Fibroblast of the conjunctiva (primary cell): ENCODE measurements around the gene JAZF1.

Experiments used
- DNase-seq: peaks from one replicate; pipeline ENCODE4 v3.0.0-alpha.2; 2010; ENCODE audit warnings: low read depth

Gene JAZF1

GRCh38 chr7:28075674-28076358 lies 104.8 kb downstream of the JAZF1 start:
- DNase-seq: no peak

DNA sequence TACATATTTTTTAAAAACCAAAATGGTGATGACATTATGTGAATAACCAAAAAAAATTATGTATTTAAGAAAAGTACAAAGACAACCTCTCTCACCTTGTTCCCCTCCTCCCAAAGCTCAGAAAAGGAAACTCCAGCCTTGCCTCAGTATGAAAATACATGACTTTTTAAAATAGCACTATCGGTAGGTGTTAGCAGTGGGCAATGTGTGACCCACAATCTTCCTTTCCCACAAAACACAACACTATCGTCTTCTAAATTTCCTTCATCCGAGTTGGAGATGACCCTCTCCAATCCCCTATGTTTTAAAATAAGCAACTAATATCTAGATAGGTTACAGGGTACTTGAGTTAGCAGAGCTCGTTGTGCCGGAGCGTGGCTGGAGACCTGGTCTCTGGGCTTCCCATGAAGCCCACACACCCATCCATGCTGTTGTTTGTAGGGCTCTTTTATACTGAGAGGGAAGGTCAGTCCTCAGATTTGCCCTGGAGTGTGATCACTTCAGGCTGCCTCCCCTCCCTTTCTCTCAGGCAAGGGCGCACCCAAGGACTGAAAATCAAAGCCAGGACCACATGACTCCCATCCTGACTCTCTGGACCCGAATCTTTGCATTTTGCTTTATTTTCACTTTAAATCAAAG lies 107.6 kb downstream of the JAZF1 start:
- no peak for DNase-seq

- no peak for DNase-seq
These were observed 109.0 kb downstream of the JAZF1 start for GRCh38 chr7:28071570-28071969.

DNA sequence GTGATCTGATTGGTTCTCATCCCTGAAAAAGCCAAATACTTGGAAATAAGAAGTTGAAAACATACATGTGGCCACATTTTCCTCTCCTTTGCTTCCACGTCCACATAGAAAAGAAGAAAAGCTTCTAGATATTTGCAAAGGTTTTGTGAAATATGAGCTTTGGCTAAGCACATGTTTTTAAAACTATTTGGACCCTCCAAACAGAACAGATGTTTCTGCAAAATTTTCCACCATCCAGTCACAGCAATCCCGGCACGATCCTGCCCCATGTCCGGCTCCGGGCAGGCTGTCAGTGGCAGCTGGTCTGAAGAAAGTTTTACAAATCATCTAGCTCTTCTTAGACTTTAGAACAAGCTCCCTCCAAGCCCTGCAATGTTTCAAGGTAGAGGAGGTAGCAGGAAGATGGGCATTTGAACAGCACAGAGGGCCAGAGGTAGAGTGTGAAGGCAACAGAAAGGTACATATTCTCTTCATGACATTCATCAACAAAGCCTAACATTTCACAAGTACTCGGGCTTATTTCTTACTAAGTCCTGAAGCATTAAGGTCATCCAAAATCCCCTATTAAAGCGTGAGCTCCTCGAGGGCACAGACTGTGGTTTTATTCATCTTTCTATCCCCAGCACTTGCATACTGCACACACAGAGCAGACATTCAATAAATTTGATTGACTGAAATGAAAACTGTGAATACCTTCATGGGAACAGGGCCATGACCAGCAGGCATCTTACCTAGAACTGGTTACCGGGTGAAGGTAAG lies 110.1 kb downstream of the JAZF1 start:
- no peak for DNase-seq

DNA sequence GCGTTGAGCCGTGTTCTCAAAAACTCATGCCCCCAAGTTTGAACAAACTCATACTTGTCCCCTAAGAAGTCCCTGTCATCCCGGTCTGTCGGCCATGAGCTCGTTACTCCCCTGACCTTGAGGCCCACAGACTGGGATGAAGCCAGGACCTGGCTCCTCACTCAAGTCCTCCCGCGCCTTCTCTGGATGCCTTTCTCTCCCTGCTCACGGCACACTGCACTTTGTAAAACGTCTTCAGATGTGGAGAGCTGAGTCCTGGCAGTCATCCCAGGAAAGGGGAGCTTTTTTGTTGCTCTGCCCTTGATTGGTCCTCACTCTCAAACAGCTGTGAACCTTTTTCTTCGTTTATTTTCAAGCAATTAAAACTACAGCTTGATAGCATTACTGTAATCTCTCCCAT lies 110.8 kb downstream of the JAZF1 start:
- DNase-seq: peak; percentile 81

GRCh38 chr7:28069388-28069787 lies 111.2 kb downstream of the JAZF1 start:
- no peak for DNase-seq

- DNase-seq: peak; percentile 84
These were observed 111.8 kb downstream of the JAZF1 start for GRCh38 chr7:28068811-28069216.

- DNase-seq: no peak
These were observed 113.4 kb downstream of the JAZF1 start for GRCh38 chr7:28067171-28067570.

DNA sequence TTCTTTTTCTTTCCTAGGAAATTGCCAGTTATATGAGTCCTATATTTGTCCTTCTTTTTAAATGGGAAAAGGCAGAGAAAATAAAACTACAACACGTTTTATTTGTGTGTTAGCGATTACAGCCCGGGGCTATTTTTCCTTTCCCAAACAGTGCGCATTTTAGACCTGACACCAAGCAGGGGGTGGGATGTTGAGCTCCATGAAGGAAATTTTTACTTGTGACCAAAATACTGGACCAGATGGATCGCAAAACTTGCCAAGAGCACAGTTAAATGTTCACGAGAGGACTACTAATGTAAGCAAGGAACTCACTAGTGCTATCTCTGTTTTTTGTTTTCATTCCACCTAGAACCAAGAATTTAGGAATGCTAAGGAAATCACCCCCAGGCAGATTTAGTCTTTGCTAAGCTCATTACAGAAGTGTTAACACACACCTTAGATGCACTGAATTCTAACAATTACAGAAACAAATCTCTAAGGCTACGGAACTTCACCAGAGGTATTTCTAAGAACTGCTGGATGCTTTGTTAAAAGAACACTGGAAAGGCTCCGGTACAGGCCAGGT lies 114.8 kb downstream of the JAZF1 start:
- DNase-seq: no peak

GRCh38 chr7:28065308-28065707 lies 115.3 kb downstream of the JAZF1 start:
- DNase-seq: no peak

- DNase-seq: no peak
These were observed 116.2 kb downstream of the JAZF1 start for GRCh38 chr7:28064437-28064836.

DNA sequence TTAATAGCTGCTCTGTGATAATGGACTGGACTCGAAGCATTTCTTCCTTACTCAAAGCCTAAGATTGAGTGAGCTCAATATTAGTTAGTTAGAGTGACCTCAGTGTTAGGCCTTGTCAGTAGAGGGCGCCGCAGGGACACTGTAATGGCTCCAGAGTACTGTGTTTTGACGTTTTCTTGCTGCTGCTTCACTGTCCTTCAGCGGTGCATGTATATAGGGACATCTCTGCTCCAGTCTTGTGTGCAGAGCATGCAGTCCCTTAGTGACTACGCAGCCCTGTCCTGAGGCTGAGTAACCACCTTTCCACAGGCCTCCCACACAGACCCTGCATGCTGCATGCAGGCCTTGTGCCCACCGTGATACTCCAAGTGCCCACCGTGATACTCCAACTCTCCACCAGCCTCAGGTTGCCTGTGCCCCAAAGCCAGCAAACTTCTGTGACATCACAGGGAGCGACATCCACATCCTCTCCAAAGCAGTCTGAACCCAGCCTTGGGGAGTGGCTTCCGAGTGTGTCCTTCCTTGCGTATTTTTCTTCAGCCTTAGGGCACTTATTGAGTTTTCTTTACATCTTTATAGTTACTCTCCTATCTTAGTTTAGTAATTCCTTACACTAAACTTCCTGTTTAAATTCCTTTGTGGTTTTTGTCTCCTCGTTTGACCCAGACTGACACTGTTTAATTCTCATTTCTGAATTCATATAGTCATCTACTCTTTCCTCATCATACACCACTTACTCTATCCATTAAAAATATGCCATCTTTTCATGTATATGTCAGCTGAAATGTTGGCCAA lies 118.2 kb downstream of the JAZF1 start:
- no peak for DNase-seq

DNA sequence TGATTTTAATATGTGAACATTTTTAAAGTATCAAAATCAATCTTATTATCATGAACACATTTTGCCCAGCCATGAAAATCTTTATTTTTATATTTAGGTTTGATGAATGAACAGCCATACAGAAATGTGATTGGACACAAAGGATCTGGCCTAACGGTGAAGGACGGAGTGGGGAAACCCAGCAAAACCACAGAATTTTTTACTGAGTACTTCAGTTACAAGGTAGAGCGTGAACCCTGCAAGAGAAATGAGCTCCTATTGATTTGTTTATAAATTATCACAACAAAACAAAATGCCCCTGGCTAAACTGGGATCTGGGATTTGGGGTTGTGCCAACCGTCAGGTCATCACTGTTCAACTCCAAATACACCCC lies 118.8 kb downstream of the JAZF1 start:
- no peak for DNase-seq

DNA sequence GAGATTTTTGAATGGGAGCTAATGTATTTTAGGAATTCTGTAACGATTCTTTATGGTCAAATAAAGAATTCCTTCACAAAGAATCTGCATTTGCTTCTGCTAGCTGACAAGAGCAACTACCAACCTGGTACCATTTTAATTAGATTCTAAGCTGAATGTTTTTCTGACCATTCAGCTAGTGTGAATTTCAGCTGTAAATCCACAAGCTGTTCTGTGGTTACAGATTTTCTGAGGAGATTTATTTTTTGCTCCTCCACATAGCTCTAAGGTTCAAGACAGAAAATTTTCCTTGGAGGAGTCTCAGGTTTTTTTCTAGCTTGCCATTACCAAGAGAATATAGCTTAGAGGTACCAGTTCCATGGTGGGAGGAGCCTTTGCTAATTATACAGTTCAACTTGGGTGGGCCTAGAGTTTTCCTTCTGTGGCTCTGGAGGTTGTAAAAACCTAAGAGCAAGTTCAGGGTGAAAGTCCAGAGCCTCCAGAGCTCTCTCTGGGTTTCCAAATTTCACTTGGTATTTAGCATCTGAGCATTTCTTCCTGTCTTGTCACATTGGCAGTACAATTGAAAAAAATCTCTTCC lies 120.1 kb downstream of the JAZF1 start:
- no peak for DNase-seq

DNA sequence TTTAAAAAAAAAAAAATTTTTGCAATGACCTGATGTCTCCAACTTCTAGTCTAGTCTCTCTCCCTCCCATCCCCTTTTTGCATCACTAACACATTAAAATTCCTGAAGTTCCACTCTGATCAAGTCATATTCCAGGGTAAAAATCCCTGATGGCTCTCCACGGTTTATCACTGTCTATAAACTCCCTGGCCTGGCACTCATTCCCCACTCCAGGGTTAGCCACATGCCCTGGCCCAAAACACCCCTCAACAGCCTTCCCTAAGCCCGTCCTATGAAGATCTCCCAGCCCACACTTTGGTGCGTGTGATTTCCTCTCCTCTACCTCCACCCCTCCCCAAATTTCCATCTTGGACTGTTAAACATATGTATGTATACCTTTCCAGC lies 125.4 kb downstream of the JAZF1 start:
- no peak for DNase-seq

DNA sequence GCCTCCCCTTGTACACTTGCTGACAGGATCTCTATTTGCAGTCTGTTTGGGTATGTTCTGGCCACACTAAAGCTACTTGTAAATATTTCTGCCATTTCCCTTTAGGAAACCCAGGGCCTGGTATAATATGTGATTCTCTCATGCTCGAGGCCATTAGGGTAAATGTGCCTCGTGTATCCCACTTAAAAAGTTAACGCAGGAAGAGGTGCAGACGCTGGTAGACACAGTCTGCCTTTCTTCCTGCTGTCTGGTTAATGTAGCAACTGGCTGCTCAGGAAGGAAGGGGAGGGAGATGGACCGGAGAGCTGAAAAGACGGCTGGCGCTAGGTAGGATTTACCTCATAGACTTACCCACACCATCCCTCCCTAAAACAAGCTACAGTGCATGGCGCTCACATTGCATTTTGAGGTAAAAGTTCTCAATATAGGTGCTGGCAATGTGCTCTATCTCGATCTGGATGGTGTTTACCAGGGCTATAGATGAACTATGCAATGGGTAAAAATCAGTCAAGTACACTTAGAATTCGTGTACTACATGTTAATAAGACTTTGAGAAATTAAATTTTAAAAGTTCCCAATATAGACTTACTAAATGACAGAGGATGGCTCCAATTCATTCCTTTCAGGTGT lies 125.9 kb downstream of the JAZF1 start:
- DNase-seq: no peak

DNA sequence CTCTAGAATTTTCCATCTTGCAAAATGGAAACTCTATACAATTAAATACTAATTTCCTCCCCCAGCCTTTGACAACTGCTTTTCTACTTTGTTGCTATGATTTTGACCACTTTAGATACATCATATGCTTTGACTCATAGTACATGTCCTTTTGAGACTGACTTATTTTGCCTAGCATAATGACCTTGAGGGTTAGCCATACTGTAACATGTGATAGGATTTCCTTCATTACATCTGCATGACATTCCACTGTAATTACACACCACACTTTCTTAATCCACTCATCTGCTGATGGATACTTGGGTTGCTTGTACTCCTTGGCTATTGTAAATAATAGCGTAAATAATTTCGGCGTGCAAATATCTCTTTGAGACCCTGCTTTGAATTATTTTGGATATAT lies 127.7 kb downstream of the JAZF1 start:
- no peak for DNase-seq

- no peak for DNase-seq
These were observed 131.9 kb downstream of the JAZF1 start for GRCh38 chr7:28048694-28049093.

GRCh38 chr7:28046035-28046434 lies 134.6 kb downstream of the JAZF1 start:
- no peak for DNase-seq

DNA sequence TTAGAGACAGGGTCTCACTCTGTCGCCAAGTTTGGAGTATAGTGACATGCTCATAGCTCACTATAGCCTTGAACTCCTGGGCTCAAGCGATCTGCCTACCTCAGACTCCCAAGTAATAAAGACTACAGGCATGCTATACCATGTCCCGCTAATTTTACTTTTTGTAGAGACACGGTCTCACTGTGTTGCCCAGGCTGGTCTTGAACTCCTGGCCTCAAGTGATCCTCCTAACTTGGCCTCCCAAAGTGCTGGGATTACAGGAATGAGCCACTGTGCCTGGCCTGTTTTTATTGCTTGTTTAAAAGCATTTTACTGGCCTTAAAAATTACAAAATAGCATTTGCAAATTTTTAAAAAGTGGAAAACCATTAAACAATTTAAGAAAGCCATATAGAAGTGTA lies 135.0 kb downstream of the JAZF1 start:
- no peak for DNase-seq

- DNase-seq: no peak
These were observed 135.8 kb downstream of the JAZF1 start for GRCh38 chr7:28044825-28045224.
